ENCODE measurements around the gene LRRC56. TPM values are rescaled to one million over a fixed set of nuclear protein-coding genes. Genes with fewer than 3 reads are reported as not detected.

LRRC56 gene
- total and polyA plus RNA-seq, 2 of the 13 experiments (the other 11 are each of a cell fraction or from before 2014, with no cell fraction given) = 0.11 to 0.29 TPM

GRCh38 chr11:586376-587316 lies 49.3 kb downstream of the LRRC56 start (continued):
- TF ChIP-seq PCBP2 (optimal IDR thresholded peaks at IDR 0.05; ENCODE audit: low read depth, low read length, poor library complexity, severe bottlenecking) (no peak), ZEB1 (IDR thresholded peaks at IDR 0.05; ENCODE audit: insufficient replicate concordance, low read depth) (no peak), ZNF20 (CRISPR knock-in tag; IDR thresholded peaks at IDR 0.05) (no peak), MYC (CRISPR knock-in tag; IDR thresholded peaks at IDR 0.05; ENCODE audit: borderline replicate concordance) (no peak), CHCHD3 (CRISPR knock-in tag; IDR thresholded peaks at IDR 0.05) (no peak), AGO2 (optimal IDR thresholded peaks at IDR 0.05; ENCODE audit: low read depth, low read length) (peak; percentile 64), MYPOP (CRISPR knock-in tag; IDR thresholded peaks at IDR 0.05) (0 out of 2 replicates have a peak, but pooled peaks have one; percentile 8), SNAI1 (CRISPR knock-in tag; IDR thresholded peaks at IDR 0.05; ENCODE audit: borderline replicate concordance) (no peak), ERF (CRISPR knock-in tag; IDR thresholded peaks at IDR 0.05) (no peak)

- CTCF ChIA-PET (ENCODE audit: low intra/inter-chr PET ratio, low total read pairs) = no interaction called here
- in situ Hi-C loops (cut with HindIII; ENCODE audit: extremely low pct_ligation_motif_present, low pct_unique_long_range_greater_than_20kb) = no loop called here
- no peak for TF ChIP-seq TCF12 (IDR thresholded peaks at IDR 0.05)
- 0 out of 2 replicates have a peak, but pooled peaks have one; percentile 15 for TF ChIP-seq TCF12 (CRISPR knock-in tag; IDR thresholded peaks at IDR 0.05)
- TF ChIP-seq FOSL1 (CRISPR knock-in tag; IDR thresholded peaks at IDR 0.05; ENCODE audit: borderline replicate concordance) = no peak
- TF ChIP-seq CAMTA2 (CRISPR knock-in tag; IDR thresholded peaks at IDR 0.05; ENCODE audit: borderline replicate concordance) = no peak
- no peak for TF ChIP-seq GTF2F1 (IDR thresholded peaks at IDR 0.05; ENCODE audit: low read length)
- TF ChIP-seq ZNF510 (CRISPR knock-in tag; IDR thresholded peaks at IDR 0.05; ENCODE audit: low read depth) = no peak
- no peak for TF ChIP-seq DRAP1 (CRISPR knock-in tag; IDR thresholded peaks at IDR 0.05)
- TF ChIP-seq SUZ12 (IDR thresholded peaks at IDR 0.05; ENCODE audit: low read depth, low read length) = no peak
- no peak for TF ChIP-seq MYC (CRISPR knock-in tag; IDR thresholded peaks at IDR 0.05; ENCODE audit: borderline replicate concordance)
- TF ChIP-seq MTERF4 (CRISPR knock-in tag; IDR thresholded peaks at IDR 0.05) = 0 out of 2 replicates have a peak, but pooled peaks have one; percentile 34
Measured at GRCh38 chr11:587546-587945, 50.2 kb downstream of the LRRC56 start.

More at GRCh38 chr11:587546-587945, 50.2 kb downstream of the LRRC56 start:
- Histone ChIP-seq H2AFZ (ENCODE audit: low read length) (no peak overlapping the region), H3K27me3 (ENCODE audit: control insufficient read depth in 1 of 2, insufficient read depth in 2 of 2, low read length in 2 of 2) (no peaks in the 10 kb centered on the region), H3K36me3 (replicated peaks in 1 of 2; ENCODE audit: control insufficient read depth in 1 of 2, insufficient read depth in 2 of 2, low read length in 2 of 2) (peaks cover 23 to 61% of the 10 kb centered on the region in 2 experiments), H3K4me3 (replicated peaks in 1 of 3; ENCODE audit: insufficient read depth in 1 of 3, low read depth in 2 of 3, low read length in 3 of 3) (peak overlapping the region in 1 of 3 experiments; percentile 15; a peak in 1 of 6 replicates), H3K4me1 (ENCODE audit: insufficient read depth, low read length) (peaks cover 54% of the 10 kb centered on the region), H3K27ac (ENCODE audit: extremely low read length, insufficient read depth, low read length) (peak overlapping the region; percentile 70), H3K9ac (ENCODE audit: insufficient read depth, low read depth, low read length) (no peak overlapping the region), H3K4me2 (ENCODE audit: low read depth, low read length) (peak overlapping the region; percentile 60), H3K79me2 (ENCODE audit: insufficient read depth, low read length) (peaks cover 39% of the 10 kb centered on the region), H3K9me3 (ENCODE audit: low read length) (no peaks in the 10 kb centered on the region), H4K20me1 (ENCODE audit: insufficient read depth, low read length) (peaks cover 27% of the 10 kb centered on the region)
- POLR2A ChIA-PET = interaction anchor here (0.7 to 1.8 kb wide), 16 partner anchors 9 to 232 kb away, joined by 3 to 33 read pairs (median 4); partner anchors contain the start of genes DEAF1, PHRF1 and TMEM80
- ATAC-seq = peak; percentile 56
- intact Hi-C loops (cut with micrococcal nuclease; ENCODE audit: unreplicated experiment) = no loop called here
- BruUV-seq (replicated peaks) = no TSS peak
- no peak for DNase-seq (ENCODE audit: low spot score)
- 31% methylated on average over 7 of the region's 8 CpGs for WGBS (ENCODE audit: low lambda C conversion rate)
- no peak for FAIRE-seq
